Loucy (cell line): Measurements from ENCODE around the gene GSG1L.

Experiments used
- CTCF ChIP-seq: fragments of 200-600 bp; sonication (generic); conservative IDR thresholded peaks from 2 replicates; pipeline ENCODE4 v1.5.1; 2014; ENCODE audit warnings: mild to moderate bottlenecking, antibody characterized with exemption, low read length
- EZH2phosphoT487 ChIP-seq: fragments of 200-600 bp; IDR thresholded peaks from 2 replicates; pipeline ENCODE4 v1.6.1; 2018; ENCODE audit warnings: antibody characterized with exemption, mild to moderate bottlenecking, moderate library complexity, borderline replicate concordance

- TF ChIP-seq CTCF (no peak), EZH2phosphoT487 (no peak)
Measured at GRCh38 chr16:27822529-27822928, 241.0 kb downstream of the GSG1L start.
